Upper lobe of right lung (tissue), 1 donor: Measurements from ENCODE around the gene RAB40C. TPM values are rescaled to one million over a fixed set of nuclear protein-coding genes. Genes with fewer than 3 reads are reported as not detected.
"Not testable (repeated sequence)": the region's sequence is repeated elsewhere in the genome, so short reads cannot be mapped to it uniquely, and the experiment has no call there.

Source experiments
- ATAC-seq: fragments of 200-7000 bp; cut with Tn5 transposase; one replicate; pipeline ENCODE4 v1.9.1; 2020; ENCODE audit warnings: mild to moderate bottlenecking, moderate library complexity
- DNase-seq: peaks from one replicate; pipeline ENCODE4 v3.0.0-alpha.2; 2020
- H3K27ac ChIP-seq: fragments of 200-600 bp; one replicate; pipeline ENCODE4 v1.8.0; 2022
- H3K27me3 ChIP-seq: fragments of 200-600 bp; one replicate; pipeline ENCODE4 v1.8.0; 2022; ENCODE audit warnings: mild to moderate bottlenecking
- H3K36me3 ChIP-seq: fragments of 200-600 bp; one replicate; pipeline ENCODE4 v1.8.0; 2022
- H3K4me1 ChIP-seq: fragments of 200-600 bp; one replicate; pipeline ENCODE4 v1.8.0; 2022
- H3K4me3 ChIP-seq: fragments of 200-600 bp; one replicate; pipeline ENCODE4 v1.8.0; 2022; ENCODE audit warnings: mild to moderate bottlenecking
- H3K9me3 ChIP-seq: fragments of 200-600 bp; one replicate; pipeline ENCODE4 v1.8.0; 2022
- CTCF ChIP-seq: fragments of 200-600 bp; IDR thresholded peaks from one replicate; pipeline ENCODE4 v1.8.0; 2022; ENCODE audit warnings: antibody characterized with exemption
- intact Hi-C: fragments of 100-400 bp; cut with DNase I; formaldehyde crosslinking; loops from one replicate; pipeline ENCODE4 v1.11.0; 2022
- total RNA-seq: library from RNA; stranded (reverse); fragmentation: NEBNext Ultra II Directional; extraction: Animal tissue kit (Norgen Biotek cat#: 25700); gene quantifications from one replicate; pipeline ENCODE4 v1.2.1, GENCODE V29; 2021
- donor health status: DM: no; HTN: yes; CAD: no; lungs with severe emphysema.

The RAB40C gene
- total RNA-seq, 1 donor from 2014 or later: 47.6 TPM

GRCh38 chr16:596736-597060, 6.8 kb downstream of the RAB40C start:
- intact Hi-C loops: no loop called here
- no peak for DNase-seq
- peaks cover 10% of the 10 kb centered on the region for H3K36me3 ChIP-seq
- H3K4me1 ChIP-seq: peaks cover 29% of the 10 kb centered on the region
- no peak for ATAC-seq
- no peak overlapping the region for H3K4me3 ChIP-seq
- no peaks in the 10 kb centered on the region for H3K27me3 ChIP-seq
- TF ChIP-seq CTCF: no peak
- no peaks in the 10 kb centered on the region for H3K9me3 ChIP-seq
- H3K27ac ChIP-seq: no peak overlapping the region

- H3K4me3 ChIP-seq, intact Hi-C loops, H3K9me3 ChIP-seq, ATAC-seq, H3K27ac ChIP-seq, DNase-seq, H3K27me3 ChIP-seq: not testable (repeated sequence)
- peaks cover 10% of the 10 kb centered on the region for H3K36me3 ChIP-seq
- peaks cover 19% of the 10 kb centered on the region for H3K4me1 ChIP-seq
Observed at GRCh38 chr16:597655-598054, 7.8 kb downstream of the RAB40C start.

GRCh38 chr16:598823-599739, 9.2 kb downstream of the RAB40C start:
- no peak for TF ChIP-seq CTCF
- DNase-seq (no peak), ATAC-seq (no peak)
- no peak overlapping the region for H3K4me3 ChIP-seq
- H3K4me1 ChIP-seq: peaks cover 5% of the 10 kb centered on the region
- intact Hi-C loops: no loop called here
- no peaks in the 10 kb centered on the region for H3K9me3 ChIP-seq
- H3K27me3 ChIP-seq: no peaks in the 10 kb centered on the region
- H3K27ac ChIP-seq: no peak overlapping the region
- peaks cover 10% of the 10 kb centered on the region for H3K36me3 ChIP-seq

- TF ChIP-seq CTCF: no peak
- ATAC-seq (no peak), DNase-seq (no peak)
- Histone ChIP-seq H3K9me3 (no peaks in the 10 kb centered on the region), H3K27me3 (no peaks in the 10 kb centered on the region), H3K4me3 (no peak overlapping the region), H3K36me3 (peaks cover 10% of the 10 kb centered on the region), H3K27ac (no peak overlapping the region), H3K4me1 (no peaks in the 10 kb centered on the region)
- intact Hi-C loops: no loop called here
Observed at GRCh38 chr16:600781-601180, 10.9 kb downstream of the RAB40C start.

- no peak overlapping the region for H3K27ac ChIP-seq
Observed at GRCh38 chr16:603933-604332, 14.1 kb downstream of the RAB40C start.

More at GRCh38 chr16:603933-604332, 14.1 kb downstream of the RAB40C start:
- intact Hi-C loops: no loop called here
- Histone ChIP-seq H3K36me3 (peaks cover 10% of the 10 kb centered on the region), H3K9me3 (no peaks in the 10 kb centered on the region), H3K4me1 (no peaks in the 10 kb centered on the region), H3K4me3 (no peak overlapping the region), H3K27me3 (no peaks in the 10 kb centered on the region)
- TF ChIP-seq CTCF: no peak
- DNase-seq (no peak), ATAC-seq (no peak)
